GM19193 (cell line): ENCODE results near the gene FRMD1.

Experiments
- POLR2A ChIP-seq: IDR thresholded peaks from 4 replicates; pipeline ENCODE4 v1.6.1; 2011; ENCODE audit not compliant: insufficient read depth, insufficient read length; ENCODE audit errors: extremely low read depth

Gene FRMD1

GRCh38 chr6:168030908-168031307, 48.1 kb downstream of the FRMD1 start:
- TF ChIP-seq POLR2A = no peak

- TF ChIP-seq POLR2A = no peak
Measured at GRCh38 chr6:168030218-168030746, 48.7 kb downstream of the FRMD1 start.

GRCh38 chr6:168029459-168030217, 49.4 kb downstream of the FRMD1 start:
- TF ChIP-seq POLR2A = no peak

- TF ChIP-seq POLR2A = no peak
Measured at GRCh38 chr6:168028181-168028580, 50.8 kb downstream of the FRMD1 start.

GRCh38 chr6:168027521-168027920, 51.5 kb downstream of the FRMD1 start:
- no peak for TF ChIP-seq POLR2A

GRCh38 chr6:168026925-168027324, 52.1 kb downstream of the FRMD1 start:
- TF ChIP-seq POLR2A = no peak

- TF ChIP-seq POLR2A = no peak
Measured at GRCh38 chr6:168025831-168026710, 52.9 kb downstream of the FRMD1 start.

- TF ChIP-seq POLR2A = no peak
Measured at GRCh38 chr6:168024951-168025510, 54.0 kb downstream of the FRMD1 start.

- no peak for TF ChIP-seq POLR2A
Measured at GRCh38 chr6:168022488-168023321, 56.3 kb downstream of the FRMD1 start.

- TF ChIP-seq POLR2A = no peak
Measured at GRCh38 chr6:168021581-168021980, 57.4 kb downstream of the FRMD1 start.

- no peak for TF ChIP-seq POLR2A
Measured at GRCh38 chr6:168020242-168020641, 58.8 kb downstream of the FRMD1 start.

GRCh38 chr6:168018664-168019063, 60.3 kb downstream of the FRMD1 start:
- TF ChIP-seq POLR2A = no peak

- TF ChIP-seq POLR2A = no peak
Measured at GRCh38 chr6:168017629-168018028, 61.4 kb downstream of the FRMD1 start.

GRCh38 chr6:168016721-168017525, 62.1 kb downstream of the FRMD1 start:
- no peak for TF ChIP-seq POLR2A
